CD8-positive, alpha-beta memory T cell (primary cell): ENCODE data around the gene AURKA. TPM values are rescaled to one million over a fixed set of nuclear protein-coding genes. Genes with fewer than 3 reads are reported as not detected.
"Not testable (repeated sequence)": the region's sequence is repeated elsewhere in the genome, so short reads cannot be mapped to it uniquely, and the experiment has no call there.

Experiments used
- CTCF ChIA-PET: fragments of 350-600 bp; sonication (Branson Sonifier 250); formaldehyde crosslinking; loops from one replicate; lab custom pipeline; 2021; ENCODE audit warnings: antibody characterized with exemption; lab: Charles Lee
- POLR2A ChIA-PET: fragments of 350-600 bp; sonication (Branson Sonifier 250); formaldehyde crosslinking; loops from one replicate; lab custom pipeline; 2021; ENCODE audit warnings: antibody characterized with exemption; lab: Charles Lee
- DNase-seq, 5 donors: peaks; one replicate each; pipeline versions ENCODE4 v3.0.0 to v3.0.0-alpha.2; 2020 to 2022; ENCODE audit warnings: mixed read lengths in 1 of 5
- H3K27ac ChIP-seq: one replicate; pipeline ENCODE4 v1.7.0; 2013; ENCODE audit warnings: low read depth, mild to moderate bottlenecking, low read length, moderate library complexity
- H3K27me3 ChIP-seq: 2 replicates; pipeline ENCODE4 v1.7.0; 2013; ENCODE audit warnings: low read length, mild to moderate bottlenecking; ENCODE audit not compliant: insufficient read depth, poor library complexity, severe bottlenecking
- H3K36me3 ChIP-seq: 2 replicates; pipeline ENCODE4 v1.7.0; 2013; ENCODE audit warnings: mild to moderate bottlenecking, low read length, moderate library complexity; ENCODE audit not compliant: insufficient read depth
- H3K4me1 ChIP-seq: 2 replicates; pipeline ENCODE4 v1.7.0; 2013; ENCODE audit warnings: mild to moderate bottlenecking, low read length, moderate library complexity; ENCODE audit not compliant: insufficient read depth
- H3K4me3 ChIP-seq: 2 replicates; pipeline ENCODE4 v1.7.0; 2013; ENCODE audit warnings: mild to moderate bottlenecking, low read length
- H3K9me3 ChIP-seq: 2 replicates; pipeline ENCODE4 v1.7.0; 2013; ENCODE audit warnings: mild to moderate bottlenecking, low read length
- H3K27ac Mint-ChIP-seq, 8 donors: one replicate each; pipeline ENCODE4 v1.8.0; 2020 to 2021; ENCODE audit warnings: mixed read lengths in 8 of 8, mild to moderate bottlenecking in 6 of 8, inconsistent platforms in 3 of 8, moderate library complexity in 3 of 8
- H3K27me3 Mint-ChIP-seq, 2 donors: one replicate each; pipeline ENCODE4 v1.8.0; 2020 to 2021; ENCODE audit warnings: mixed read lengths in 2 of 2, mild to moderate bottlenecking in 1 of 2, moderate library complexity in 1 of 2
- H3K36me3 Mint-ChIP-seq, 3 donors: one replicate each; pipeline ENCODE4 v1.8.0; 2020 to 2021; ENCODE audit warnings: mixed read lengths in 3 of 3, inconsistent platforms in 1 of 3, mild to moderate bottlenecking in 1 of 3
- H3K4me1 Mint-ChIP-seq, 3 donors: one replicate each; pipeline ENCODE4 v1.8.0; 2020 to 2021; ENCODE audit warnings: mixed read lengths in 3 of 3, inconsistent platforms in 1 of 3, mild to moderate bottlenecking in 1 of 3
- H3K4me3 Mint-ChIP-seq, 7 donors: one replicate each; pipeline ENCODE4 v1.8.0; 2020 to 2021; ENCODE audit warnings: mixed read lengths in 7 of 7, mild to moderate bottlenecking in 6 of 7, moderate library complexity in 4 of 7, inconsistent platforms in 2 of 7
- H3K9me3 Mint-ChIP-seq, 5 donors: one replicate each; pipeline ENCODE4 v1.8.0; 2020 to 2022; ENCODE audit warnings: mixed read lengths in 5 of 5, mild to moderate bottlenecking in 3 of 5, moderate library complexity in 2 of 5, inconsistent platforms in 1 of 5
- polyA plus RNA-seq: library from polyadenylated mRNA; unstranded; fragments of 300-500 nt; fragmentation: Illumina TruSeq; gene quantifications from one replicate; pipeline ENCODE4 v1.2.3, GENCODE V29; 2021
- total RNA-seq, 2 experiments: library from RNA; stranded (reverse); gene quantifications; one replicate each; pipeline ENCODE4 v1.2.3, GENCODE V29; 2021

AURKA gene
- total and polyA plus RNA-seq, 3 experiments from 2014 or later: 1.7 to 50.8 (median 49.2) TPM

GRCh38 chr20:56391596-56392131 is 351 bp downstream of the AURKA start:
- Histone ChIP-seq H3K27me3 (no peaks in the 10 kb centered on the region), H3K27ac (peak overlapping the region; percentile 94), H3K4me1 (peaks cover 21% of the 10 kb centered on the region), H3K4me3 (peak overlapping the region; percentile 98), H3K9me3 (no peaks in the 10 kb centered on the region), H3K36me3 (peaks cover 1% of the 10 kb centered on the region)
- CTCF ChIA-PET: interaction anchor here (0.9 to 1.1 kb wide), 3 partner anchors 31 to 38 kb away, joined by 3 read pairs; no protein-coding TSS in a partner anchor
- POLR2A ChIA-PET: interaction anchor here (0.6 to 1.2 kb wide), 6 partner anchors 21 to 1997 kb away, joined by 3 to 14 read pairs (median 4); partner anchors contain the start of genes CASS4, FAM210B, RTF2 and VAPB
- Mint-ChIP-seq H3K9me3 (no peaks in the 10 kb centered on the region), H3K4me3 (no peak overlapping the region), H3K27ac (no peak overlapping the region), H3K4me1 (peaks cover 28 to 35% (median 31%) of the 10 kb centered on the region in 3 donors), H3K36me3 (peaks cover 0 to 26% (median 13%) of the 10 kb centered on the region in 3 donors), H3K27me3 (peaks cover 0 to 2% of the 10 kb centered on the region in 2 donors)
- no peak for DNase-seq

DNA sequence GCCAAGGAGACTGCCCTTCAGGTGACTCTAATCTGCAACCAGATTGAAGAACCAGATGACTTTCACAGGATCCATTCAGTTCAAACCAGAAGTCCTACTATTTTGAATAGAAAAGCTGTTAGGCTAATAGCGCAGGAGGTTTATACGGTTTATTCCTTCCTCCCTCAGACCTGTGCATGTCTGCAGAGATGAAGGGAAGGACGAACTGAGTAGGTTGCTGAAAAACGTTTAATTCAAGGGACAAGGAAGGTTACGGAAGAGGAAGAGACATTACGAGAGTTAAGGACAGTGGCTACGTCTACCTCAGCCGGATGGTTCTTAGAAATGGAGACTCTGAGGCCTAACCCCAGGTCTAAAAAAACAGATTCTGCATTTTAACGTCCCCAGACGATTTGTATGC is 978 bp downstream of the AURKA start:
- peaks cover 0 to 2% of the 10 kb centered on the region in 2 donors for H3K27me3 Mint-ChIP-seq
- peaks cover 0 to 25% (median 11%) of the 10 kb centered on the region in 3 donors for H3K36me3 Mint-ChIP-seq
- Histone ChIP-seq H3K4me1 (peaks cover 21% of the 10 kb centered on the region), H3K27me3 (no peaks in the 10 kb centered on the region), H3K4me3 (peak overlapping the region; percentile 98), H3K36me3 (no peaks in the 10 kb centered on the region), H3K9me3 (no peaks in the 10 kb centered on the region), H3K27ac (peak overlapping the region; percentile 94)
- peak overlapping the region in 4 of 8 donors; percentile 25 to 87 (median 59) for H3K27ac Mint-ChIP-seq
- CTCF ChIA-PET: no interaction called here
- no peaks in the 10 kb centered on the region for H3K9me3 Mint-ChIP-seq
- DNase-seq: no peak
- H3K4me3 Mint-ChIP-seq: no peak overlapping the region
- H3K4me1 Mint-ChIP-seq: peaks cover 28 to 33% (median 31%) of the 10 kb centered on the region in 3 donors
- POLR2A ChIA-PET: interaction anchor here (0.6 kb wide), 1 partner anchor 1691 kb away, joined by 3 read pairs; no protein-coding TSS in a partner anchor

DNA sequence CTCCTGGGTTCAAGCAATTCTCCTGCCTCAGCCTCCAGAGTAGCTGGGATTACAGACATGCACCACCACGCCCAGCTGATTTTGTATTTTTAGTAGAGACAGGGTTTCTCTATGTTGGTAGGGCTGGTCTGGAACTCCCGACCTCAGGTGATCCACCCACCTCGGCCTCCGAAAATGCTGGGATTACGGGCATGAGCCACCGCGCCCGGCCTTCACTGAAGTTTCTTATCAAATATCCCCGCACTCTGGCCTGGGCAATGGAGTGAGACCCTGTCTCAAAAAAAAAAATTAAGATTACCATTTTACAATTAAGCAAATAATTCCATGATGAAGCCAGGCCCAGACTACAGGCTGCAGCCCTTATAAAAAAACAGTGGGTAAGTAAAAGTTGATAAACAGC is 1.6 kb downstream of the AURKA start:
- H3K9me3 Mint-ChIP-seq, H3K4me3 Mint-ChIP-seq, CTCF ChIA-PET, H3K36me3 ChIP-seq, H3K27me3 ChIP-seq, H3K9me3 ChIP-seq, H3K27me3 Mint-ChIP-seq, H3K4me3 ChIP-seq, H3K27ac ChIP-seq, DNase-seq, H3K27ac Mint-ChIP-seq, POLR2A ChIA-PET: not testable (repeated sequence)
- peaks cover 21% of the 10 kb centered on the region for H3K4me1 ChIP-seq
- peaks cover 0 to 20% (median 7%) of the 10 kb centered on the region in 3 donors for H3K36me3 Mint-ChIP-seq
- peaks cover 25 to 27% (median 26%) of the 10 kb centered on the region in 3 donors for H3K4me1 Mint-ChIP-seq

DNA sequence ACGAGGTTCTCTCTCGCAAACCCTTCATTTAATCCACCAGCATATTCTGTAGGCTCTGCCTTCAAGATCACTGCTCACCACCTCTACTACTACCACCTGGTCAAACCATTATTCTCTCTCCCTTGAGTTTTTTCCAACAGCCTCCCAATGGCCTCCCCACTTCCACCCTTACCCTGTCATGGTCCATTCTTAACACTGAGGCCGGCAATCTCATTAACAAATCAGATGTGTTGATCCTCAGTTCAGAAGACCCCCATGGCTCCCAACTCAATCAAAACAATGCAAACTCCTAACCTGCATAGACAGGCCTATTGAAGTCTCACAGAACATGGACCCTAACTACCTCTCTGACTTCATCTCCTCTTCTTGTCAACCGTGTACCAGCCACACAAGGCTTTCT is 2.2 kb downstream of the AURKA start:
- ChIA-PET POLR2A (no interaction called here), CTCF (no interaction called here)
- Histone ChIP-seq H3K27me3 (no peaks in the 10 kb centered on the region), H3K4me1 (peaks cover 21% of the 10 kb centered on the region), H3K4me3 (no peak overlapping the region), H3K27ac (no peak overlapping the region), H3K9me3 (no peaks in the 10 kb centered on the region), H3K36me3 (no peaks in the 10 kb centered on the region)
- peaks cover 0 to 2% of the 10 kb centered on the region in 2 donors for H3K27me3 Mint-ChIP-seq
- H3K9me3 Mint-ChIP-seq: no peaks in the 10 kb centered on the region
- peak overlapping the region in 3 of 7 donors; percentile 0 to 43 (median 17) for H3K4me3 Mint-ChIP-seq
- peaks cover 19 to 23% (median 21%) of the 10 kb centered on the region in 3 donors for H3K4me1 Mint-ChIP-seq
- peaks cover 0 to 15% (median 6%) of the 10 kb centered on the region in 3 donors for H3K36me3 Mint-ChIP-seq
- H3K27ac Mint-ChIP-seq: peak overlapping the region in 4 of 8 donors; percentile 1 to 61 (median 26)
- no peak for DNase-seq

DNA sequence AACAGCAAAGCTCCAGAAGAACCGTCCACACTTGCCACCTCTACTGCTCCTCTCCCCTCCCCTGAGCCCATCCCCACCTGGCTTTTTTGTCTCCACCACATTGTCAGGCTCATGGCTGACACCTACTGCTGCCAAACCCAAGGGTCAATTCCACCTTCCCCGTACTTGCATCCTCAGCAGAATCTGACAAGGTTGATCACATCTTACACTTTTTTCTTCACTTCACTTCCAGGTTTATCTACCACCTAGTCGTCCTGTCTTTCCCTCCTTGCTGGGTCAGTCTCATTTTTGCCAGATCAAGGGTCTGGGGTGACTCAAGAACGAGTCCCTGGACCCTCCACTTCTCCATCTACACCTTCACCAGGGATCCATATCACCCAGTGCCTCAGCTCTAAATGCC is 3.1 kb downstream of the AURKA start:
- Mint-ChIP-seq H3K4me3 (no peak overlapping the region), H3K9me3 (no peaks in the 10 kb centered on the region), H3K27ac (peak overlapping the region in 2 of 8 donors; percentile 30 to 39), H3K36me3 (peaks cover 0 to 16% (median 7%) of the 10 kb centered on the region in 3 donors), H3K4me1 (peaks cover 10 to 18% (median 14%) of the 10 kb centered on the region in 3 donors), H3K27me3 (peaks cover 0 to 2% of the 10 kb centered on the region in 2 donors)
- Histone ChIP-seq H3K27me3 (no peaks in the 10 kb centered on the region), H3K9me3 (no peaks in the 10 kb centered on the region), H3K27ac (no peak overlapping the region), H3K36me3 (no peaks in the 10 kb centered on the region), H3K4me1 (peaks cover 13% of the 10 kb centered on the region), H3K4me3 (no peak overlapping the region)
- ChIA-PET POLR2A (no interaction called here), CTCF (no interaction called here)
- DNase-seq: no peak

DNA sequence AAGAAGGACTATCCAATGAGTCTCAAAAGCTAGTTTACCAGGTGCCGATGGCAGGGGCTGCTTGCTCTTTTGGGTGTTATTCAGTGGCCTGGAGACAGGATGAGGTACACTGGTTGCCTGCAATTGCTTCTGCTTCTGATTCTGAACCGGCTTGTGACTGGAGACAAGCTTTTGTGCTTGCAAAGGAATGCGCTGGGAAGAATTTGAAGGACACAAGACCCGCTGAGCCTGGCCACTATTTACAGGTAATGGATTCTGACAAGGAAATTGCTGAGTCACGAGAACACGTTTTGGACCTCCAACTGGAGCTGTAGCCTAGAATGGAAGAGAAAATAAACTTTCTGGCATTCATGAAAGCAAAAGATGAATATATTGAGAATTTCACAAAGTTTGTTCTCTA is 5.8 kb downstream of the AURKA start:
- Histone ChIP-seq H3K27ac (no peak overlapping the region), H3K4me3 (no peak overlapping the region), H3K27me3 (no peaks in the 10 kb centered on the region), H3K9me3 (no peaks in the 10 kb centered on the region), H3K36me3 (no peaks in the 10 kb centered on the region), H3K4me1 (peaks cover 2% of the 10 kb centered on the region)
- DNase-seq: no peak
- ChIA-PET POLR2A (no interaction called here), CTCF (no interaction called here)
- H3K9me3 Mint-ChIP-seq: no peaks in the 10 kb centered on the region
- peaks cover 0 to 11% (median 7%) of the 10 kb centered on the region in 3 donors for H3K36me3 Mint-ChIP-seq
- peaks cover 0 to 2% of the 10 kb centered on the region in 2 donors for H3K27me3 Mint-ChIP-seq
- H3K27ac Mint-ChIP-seq: no peak overlapping the region
- H3K4me1 Mint-ChIP-seq: peaks cover 0 to 5% (median 4%) of the 10 kb centered on the region in 3 donors
- peak overlapping the region in 1 of 7 donors; percentile 69 for H3K4me3 Mint-ChIP-seq

DNA sequence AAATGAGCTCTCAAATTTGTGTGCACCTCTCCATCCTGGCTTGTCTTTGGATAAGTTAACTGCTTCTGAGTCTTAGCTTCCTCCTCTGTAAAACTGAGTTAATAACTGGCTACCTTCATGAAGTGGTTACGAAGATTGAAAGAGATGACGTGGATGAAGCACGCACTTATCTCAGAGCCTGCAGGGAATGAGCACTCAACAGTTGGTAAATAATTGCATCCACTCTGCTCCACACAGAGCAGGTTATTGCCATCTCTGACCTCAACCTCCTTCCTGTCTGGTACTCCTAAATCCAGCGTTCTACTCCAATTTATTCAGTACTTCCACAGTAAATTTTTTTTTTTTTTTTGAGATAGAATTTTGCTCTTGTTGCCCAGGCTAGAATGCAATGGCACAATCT is 6.9 kb downstream of the AURKA start:
- Histone ChIP-seq H3K9me3 (no peaks in the 10 kb centered on the region), H3K27ac (no peak overlapping the region), H3K4me1 (no peaks in the 10 kb centered on the region), H3K36me3 (no peaks in the 10 kb centered on the region), H3K27me3 (no peaks in the 10 kb centered on the region), H3K4me3 (no peak overlapping the region)
- ChIA-PET POLR2A (no interaction called here), CTCF (interaction anchor here (1.5 kb wide), 1 partner anchor 9 kb away, joined by 5 read pairs; no protein-coding TSS in a partner anchor)
- H3K9me3 Mint-ChIP-seq: no peaks in the 10 kb centered on the region
- DNase-seq: no peak
- no peak overlapping the region for H3K4me3 Mint-ChIP-seq
- peaks cover 0 to 2% of the 10 kb centered on the region in 2 donors for H3K27me3 Mint-ChIP-seq
- H3K27ac Mint-ChIP-seq: no peak overlapping the region
- peaks cover 0 to 11% (median 7%) of the 10 kb centered on the region in 3 donors for H3K36me3 Mint-ChIP-seq
- peaks cover 0 to 4% (median 0%) of the 10 kb centered on the region in 3 donors for H3K4me1 Mint-ChIP-seq

GRCh38 chr20:56383334-56383733 is 8.7 kb downstream of the AURKA start:
- Histone ChIP-seq H3K27ac (no peak overlapping the region), H3K4me3 (no peak overlapping the region), H3K9me3 (no peaks in the 10 kb centered on the region), H3K27me3 (no peaks in the 10 kb centered on the region), H3K4me1 (no peaks in the 10 kb centered on the region), H3K36me3 (no peaks in the 10 kb centered on the region)
- ChIA-PET POLR2A (no interaction called here), CTCF (interaction anchor here (1.1 kb wide), 1 partner anchor 40 kb away, joined by 3 read pairs; no protein-coding TSS in a partner anchor)
- H3K27ac Mint-ChIP-seq: peak overlapping the region in 1 of 8 donors; percentile 56
- peaks cover 0 to 8% (median 4%) of the 10 kb centered on the region in 3 donors for H3K36me3 Mint-ChIP-seq
- no peak for DNase-seq
- H3K4me3 Mint-ChIP-seq: no peak overlapping the region
- peaks cover 0 to 5% (median 0%) of the 10 kb centered on the region in 3 donors for H3K4me1 Mint-ChIP-seq
- H3K9me3 Mint-ChIP-seq: no peaks in the 10 kb centered on the region
- H3K27me3 Mint-ChIP-seq: no peaks in the 10 kb centered on the region
